ENCODE data around the gene TRIM27.
"Not testable (repeated sequence)": the region's sequence is repeated elsewhere in the genome, so short reads cannot be mapped to it uniquely, and the experiment has no call there.

TRIM27 gene

DNA sequence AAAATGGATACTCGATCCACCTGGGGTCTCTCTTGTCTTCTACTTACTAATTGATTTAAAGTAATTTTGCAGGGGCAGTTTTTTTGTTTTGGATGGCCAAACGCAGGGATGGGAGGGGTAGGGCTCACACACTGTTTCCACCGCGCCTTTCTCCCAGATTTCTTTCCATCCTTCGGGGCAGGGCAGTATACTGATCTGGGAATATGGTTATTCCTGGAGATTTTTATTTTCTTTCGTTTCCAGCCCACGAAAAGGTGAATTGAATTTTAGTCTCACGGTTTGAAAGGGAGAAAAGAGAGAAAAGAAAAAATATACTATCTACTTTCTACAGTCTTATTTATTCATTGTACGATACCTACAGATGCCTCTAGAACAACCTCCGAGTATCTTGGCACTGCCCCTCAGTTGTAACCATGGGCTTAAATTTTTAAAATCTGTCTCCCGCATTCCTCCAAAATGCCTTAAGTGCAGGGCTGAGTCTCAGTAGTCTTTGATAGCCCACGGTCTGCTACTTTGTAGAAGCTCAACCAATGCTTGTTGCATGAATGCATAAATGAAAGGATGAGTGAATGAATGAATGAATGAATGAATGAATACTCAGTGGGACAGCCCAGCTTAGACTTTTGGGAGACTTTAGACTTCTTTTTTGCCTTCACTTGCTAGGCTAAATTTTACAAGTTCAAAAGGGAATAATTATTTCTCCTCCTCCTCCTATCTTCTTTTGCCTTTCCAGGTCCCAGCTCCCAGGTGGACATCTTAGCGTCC lies 18.1 kb upstream of the TRIM27 start:
- no peak for DNase-seq

DNA sequence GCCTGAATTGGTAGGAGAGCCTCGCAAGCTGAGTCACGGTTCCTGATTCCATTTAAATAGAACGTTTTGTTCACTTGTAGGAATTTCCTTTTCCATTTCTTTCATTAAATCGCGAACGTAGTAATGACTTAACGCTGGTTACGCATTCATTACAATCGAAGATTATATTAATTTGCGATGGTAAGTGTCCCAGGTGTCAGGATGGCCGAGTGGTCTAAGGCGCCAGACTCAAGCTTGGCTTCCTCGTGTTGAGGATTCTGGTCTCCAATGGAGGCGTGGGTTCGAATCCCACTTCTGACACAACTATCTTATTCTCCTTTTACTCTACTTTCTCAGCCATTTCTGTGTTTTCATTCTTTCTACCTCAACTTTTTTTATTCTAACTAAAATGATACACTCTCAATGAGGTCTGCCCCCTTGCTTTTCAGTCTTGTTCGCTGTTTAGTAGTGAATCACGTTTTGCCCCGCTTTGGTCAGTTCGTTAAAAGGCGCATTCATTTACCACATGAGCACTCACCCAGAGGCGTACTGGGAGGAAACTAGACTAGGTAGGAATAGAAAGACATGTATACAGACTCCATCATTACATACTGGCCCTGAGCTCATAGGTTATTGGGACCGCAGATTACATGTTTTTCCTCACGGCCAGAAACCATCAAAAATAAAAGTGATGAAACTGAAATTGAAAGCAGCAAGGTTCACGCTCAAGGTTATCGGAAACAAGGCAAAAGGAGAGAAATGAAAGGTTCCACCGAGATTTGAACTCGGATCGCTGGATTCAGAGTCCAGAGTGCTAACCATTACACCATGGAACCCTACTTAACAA lies 17.3 kb upstream of the TRIM27 start:
- DNase-seq = peak; percentile 48 to 81

DNA sequence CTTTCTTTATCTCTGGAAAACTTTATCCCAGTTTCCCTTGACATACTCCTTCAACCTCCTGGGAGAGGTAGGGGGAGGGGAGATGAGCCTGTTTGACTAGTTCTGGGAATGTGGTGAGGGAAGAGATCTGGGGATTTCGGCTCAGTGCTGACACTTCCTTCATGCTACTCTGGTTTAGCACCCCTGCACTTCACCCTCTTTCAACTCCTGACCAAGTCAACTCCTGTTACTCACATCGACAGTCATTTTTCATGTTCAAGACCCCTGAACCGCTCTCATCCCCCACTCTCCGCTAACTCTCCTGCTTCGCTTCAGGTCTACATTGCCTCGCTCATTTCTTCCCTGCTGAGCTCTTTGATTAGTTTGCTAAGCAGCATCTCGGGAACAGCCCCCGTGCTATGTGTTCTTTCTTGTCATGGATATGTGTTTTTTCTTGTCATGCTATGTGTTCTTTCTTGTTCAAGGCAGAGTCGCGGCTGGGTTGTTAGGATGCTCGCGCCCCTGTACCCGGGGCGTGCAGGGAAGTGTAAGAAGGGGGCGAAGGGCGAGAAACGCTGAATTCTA lies 16.6 kb upstream of the TRIM27 start:
- DNase-seq = peak; percentile 48 to 63

DNA sequence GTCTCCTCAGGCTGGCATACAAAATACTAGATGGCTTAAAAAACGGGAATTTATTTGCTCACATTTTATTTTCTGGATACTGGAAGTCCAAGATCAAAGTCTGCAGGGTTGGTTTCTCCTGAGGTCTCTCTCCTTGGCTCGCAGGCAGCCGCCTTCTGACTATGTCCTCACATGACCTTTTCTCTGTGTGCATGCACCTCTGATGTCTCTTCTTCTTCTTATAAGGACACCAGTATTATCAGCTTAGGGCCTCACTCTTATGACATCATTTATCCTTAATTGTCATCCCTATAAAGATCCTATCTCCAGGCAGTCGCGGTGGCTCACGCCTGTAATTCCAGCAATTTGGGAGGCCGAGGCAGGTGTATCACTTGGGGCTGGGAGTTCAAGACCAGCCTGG lies 9.3 kb upstream of the TRIM27 start:
- no peak for DNase-seq

DNA sequence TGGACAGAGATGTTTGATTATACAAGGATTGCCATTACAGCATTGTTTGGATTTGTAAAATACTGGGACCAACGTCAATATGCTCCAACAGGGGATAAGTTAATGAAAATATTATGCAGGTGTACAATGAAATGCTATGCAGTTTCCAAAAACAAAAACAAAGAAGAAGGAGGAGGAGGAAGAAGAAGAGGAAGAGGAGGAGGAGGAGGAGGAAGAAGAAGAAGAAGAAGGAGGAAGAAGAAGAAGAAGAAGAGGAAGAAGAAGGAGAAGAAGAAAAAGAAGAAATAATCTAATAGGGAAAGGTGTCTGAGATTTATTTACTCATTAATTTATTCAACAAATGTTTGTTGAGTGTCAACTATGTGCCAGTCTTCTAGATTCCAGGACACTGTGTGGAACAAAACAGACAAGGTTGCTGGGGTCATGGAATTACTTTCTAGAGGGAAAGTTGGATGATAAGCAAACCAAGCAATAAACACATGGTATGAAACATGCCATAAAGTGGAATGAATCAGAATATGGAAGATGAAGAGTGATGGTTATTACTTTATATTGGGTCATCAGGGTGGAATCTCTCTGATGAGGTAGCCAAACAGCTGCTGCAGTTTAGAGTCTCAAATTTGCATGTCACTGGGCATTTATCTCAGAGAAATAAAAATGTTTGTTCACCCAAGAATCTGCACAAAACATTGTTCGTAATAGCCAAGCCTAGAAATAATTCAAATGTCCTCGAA lies 6.3 kb upstream of the TRIM27 start:
- no peak for DNase-seq

DNA sequence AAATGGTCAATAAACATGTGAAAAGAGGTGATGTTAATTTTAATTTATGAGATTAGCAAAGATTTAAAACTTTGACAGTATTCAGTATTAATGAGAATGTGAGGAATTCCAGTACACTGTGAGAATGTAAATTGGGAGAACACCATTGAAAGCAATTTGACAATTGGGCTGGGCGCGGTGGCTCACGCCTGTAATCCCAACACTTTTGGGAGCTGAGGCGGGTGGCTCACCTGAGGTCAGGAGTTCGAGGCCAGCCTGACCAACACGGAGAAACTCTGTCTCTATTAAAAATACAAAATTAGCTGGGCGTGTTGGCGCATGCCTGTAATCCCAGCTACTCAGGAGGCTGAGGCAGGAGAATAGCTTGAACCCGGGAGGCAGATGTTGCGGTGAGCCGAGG lies 5.6 kb upstream of the TRIM27 start:
- not testable (repeated sequence) for DNase-seq

DNA sequence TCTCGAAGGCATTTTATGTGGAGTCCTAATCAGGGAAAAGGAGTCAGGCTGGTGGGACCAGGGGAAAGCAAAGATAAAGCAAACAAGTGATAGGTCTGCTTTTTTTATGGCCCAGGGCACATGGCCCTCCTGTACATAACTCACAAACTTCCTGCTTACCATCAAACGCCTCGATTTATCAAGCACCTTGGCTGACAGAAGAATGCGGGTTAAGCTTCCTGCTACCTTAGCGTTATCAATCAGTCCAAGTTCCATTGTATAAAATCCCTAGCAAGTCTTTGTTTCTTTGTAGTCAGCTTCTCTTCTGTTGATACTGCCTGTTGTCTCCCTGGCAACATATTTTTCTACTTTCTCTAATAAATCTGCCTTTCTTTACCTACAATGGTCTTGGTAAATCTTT lies 4.1 kb upstream of the TRIM27 start:
- no peak for DNase-seq

DNA sequence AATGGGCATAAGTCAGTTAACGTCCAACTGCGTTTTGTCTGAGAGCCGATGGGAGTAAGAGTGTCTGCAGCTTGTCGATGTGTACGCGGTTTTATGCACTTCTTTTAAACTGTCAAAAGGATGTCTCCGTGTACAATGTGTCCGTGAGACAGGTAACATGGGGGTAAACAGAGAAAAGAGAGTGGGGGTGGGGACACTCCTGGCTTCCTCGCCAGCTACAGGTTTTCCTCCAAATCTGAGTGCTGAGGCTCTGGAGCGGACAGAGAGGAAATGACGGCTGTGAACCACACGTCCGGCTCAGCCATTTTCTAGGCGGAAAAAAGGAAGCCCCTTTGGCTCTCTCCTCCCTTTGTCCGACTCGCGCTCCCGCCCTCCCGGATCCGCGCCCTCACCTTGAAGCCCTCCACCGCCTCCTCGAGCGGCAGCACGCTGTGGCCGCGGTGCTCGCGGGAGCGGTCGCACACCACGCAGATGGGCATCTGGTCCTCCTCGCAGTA lies 916 bp downstream of the TRIM27 start:
- DNase-seq = peak; percentile 8 to 35

DNA sequence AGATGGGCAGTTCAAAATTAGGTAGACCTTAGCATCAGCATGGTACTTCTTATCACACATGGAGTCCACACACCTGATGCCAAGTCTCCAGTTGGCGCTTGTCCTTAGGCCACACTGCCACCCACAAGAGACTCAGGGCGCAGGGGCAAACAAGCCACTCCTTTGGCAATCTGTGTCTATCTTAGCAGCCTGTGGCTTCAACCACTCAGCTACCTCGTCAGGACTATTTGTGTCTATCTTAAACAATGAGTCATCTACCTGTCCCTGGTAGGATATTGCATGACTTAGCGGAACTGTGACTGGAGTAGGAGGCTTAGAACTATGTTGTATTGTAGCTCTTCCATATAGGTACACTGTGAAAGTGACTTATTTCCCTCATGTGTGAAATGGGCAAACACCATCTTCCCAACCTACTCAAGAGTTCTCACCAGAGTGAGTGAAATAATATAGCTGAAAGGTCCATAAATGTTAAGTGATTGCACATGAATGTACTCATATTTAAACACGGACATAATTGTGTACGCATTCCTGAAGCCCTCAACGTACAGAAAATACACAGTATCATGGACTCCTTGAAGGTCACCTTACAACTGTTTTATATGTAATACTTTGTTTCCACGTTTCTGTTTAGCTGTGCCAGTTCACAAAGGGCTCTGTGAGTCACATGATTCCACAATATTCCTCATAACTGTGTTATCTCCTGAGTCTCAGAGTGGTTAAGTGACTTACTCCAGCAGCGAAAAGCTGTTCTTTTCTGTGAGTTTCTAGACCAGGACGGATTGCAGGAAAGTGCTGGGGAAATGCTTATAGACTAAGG lies 1.6 kb downstream of the TRIM27 start:
- no peak for DNase-seq

DNA sequence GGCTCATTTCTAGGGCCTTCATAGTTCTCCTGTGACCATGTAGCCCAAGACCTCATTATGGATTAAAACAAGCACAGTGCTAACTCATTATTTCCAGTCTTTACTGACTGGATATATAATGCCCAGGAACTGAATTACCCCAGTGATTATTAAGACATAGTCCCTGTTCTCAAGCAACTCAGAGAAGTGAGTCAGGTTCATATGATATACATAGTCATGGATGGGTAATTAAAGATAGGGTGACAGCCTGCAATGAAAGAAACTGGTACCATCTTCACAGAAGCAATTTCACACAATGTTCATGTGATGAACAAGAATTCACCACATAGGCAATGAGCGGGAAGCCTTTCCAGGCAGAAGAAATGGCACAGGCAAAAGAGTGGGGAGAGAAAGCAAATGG lies 3.5 kb downstream of the TRIM27 start:
- no peak for DNase-seq

DNA sequence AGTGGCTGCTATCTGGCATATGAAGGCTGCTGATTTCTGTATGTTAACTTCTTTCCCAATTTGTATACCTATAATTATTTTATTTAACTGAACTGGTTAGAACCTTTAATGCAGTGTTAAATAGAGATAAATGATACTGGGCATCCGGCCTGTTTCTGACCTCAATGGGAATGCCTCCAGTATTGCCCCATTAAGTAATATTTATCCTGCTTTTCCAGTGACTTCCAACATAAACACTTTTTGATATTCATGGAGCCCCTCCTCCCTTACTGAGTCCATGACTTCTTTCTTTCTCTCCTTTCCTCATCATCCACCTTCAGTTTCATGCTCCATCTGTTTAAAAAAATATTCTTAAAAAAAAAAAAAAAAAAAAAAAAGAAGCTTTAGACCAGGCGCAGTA lies 8.8 kb downstream of the TRIM27 start:
- DNase-seq = no peak

DNA sequence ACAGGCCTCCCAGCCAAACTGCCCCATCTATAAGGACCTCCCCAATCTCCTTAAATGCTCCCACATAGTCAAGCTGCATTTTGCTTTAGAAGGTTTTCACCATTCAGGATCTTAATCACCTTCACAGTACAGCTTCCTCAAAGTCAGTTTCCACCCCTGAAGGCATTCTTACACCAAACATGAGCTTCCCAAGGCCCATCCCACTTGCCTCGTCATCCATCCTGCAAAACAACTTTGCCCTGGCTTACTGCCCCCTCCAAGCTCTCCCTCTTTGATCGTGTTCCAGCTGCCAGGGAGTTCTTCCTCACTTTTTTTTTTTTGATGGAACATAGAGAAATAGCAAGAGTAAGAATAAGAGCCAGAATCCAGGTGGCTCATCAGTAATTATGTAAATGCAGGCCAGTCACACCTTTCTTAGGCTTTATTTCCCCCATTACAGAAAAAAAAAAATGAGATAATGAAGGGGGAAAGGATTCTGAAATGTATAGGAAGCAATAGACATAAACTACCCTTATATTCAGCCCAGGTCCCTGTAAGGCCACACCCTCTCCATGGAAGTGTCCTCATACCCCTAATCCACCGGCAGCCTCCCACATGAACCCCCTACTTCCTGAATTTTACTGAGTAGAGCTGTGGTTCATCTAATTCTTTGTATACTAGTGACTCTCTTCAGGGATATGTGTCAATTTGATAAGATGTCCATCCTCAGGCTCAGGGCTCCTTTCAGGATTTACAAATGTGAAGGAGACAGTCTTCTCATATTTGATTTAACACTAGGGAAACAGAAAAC lies 12.7 kb downstream of the TRIM27 start:
- no peak for DNase-seq

DNA sequence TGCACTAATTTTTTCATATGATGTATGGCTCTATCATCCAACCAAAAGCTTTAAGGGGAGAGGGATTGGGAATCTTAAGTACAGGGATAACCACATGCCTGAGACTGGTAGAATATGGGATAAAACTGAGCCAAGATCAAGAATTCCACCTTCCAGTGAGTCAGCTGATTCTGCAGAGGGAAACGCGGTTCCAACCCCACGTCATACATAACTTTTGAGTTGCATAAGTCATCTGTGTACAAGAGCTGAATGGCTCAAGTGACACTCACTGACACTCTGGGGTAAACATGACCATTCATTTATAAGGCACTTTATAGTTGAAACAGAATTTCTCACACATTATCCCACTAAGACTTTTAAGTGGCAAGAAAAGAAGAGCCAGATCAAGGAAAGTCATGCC lies 16.4 kb downstream of the TRIM27 start:
- no peak for DNase-seq

DNA sequence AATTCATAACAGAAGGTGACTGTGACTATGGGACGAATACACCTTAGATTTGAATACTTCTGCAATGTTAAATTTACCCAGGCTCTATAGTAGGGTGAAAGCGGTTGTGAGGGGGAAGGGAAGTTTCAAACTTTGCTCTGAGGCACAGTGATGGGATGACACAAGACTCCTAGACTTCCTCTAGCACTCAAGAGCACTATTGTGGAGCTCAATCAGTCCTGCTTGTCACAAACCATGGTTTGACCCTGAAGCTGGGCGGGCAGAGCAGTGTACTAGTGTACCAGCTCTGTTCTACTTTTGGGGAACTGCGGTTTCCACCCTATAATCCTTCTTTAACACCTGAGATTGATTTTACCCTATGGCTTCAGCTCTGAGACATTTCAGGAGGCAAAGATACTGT lies 17.1 kb downstream of the TRIM27 start:
- DNase-seq = no peak

DNA sequence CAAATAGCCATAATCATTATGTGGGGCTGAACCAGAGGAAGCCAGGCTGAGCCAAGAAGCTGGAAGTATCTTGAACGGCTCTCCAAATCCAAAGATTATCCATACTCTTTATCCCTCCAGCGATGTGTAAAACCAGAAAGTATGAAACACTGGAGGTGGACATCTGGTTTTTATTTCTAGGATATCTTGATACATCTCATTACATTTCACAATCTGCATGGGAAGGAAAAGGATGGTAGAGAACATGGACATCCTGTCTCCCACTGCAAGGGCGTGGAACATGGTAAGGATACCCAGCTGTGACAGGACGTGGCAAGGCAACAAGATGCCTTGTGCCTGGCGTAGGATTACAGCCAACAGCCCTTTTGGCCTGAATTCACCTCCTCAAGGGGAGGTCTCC lies 20.1 kb downstream of the TRIM27 start:
- DNase-seq = no peak

DNA sequence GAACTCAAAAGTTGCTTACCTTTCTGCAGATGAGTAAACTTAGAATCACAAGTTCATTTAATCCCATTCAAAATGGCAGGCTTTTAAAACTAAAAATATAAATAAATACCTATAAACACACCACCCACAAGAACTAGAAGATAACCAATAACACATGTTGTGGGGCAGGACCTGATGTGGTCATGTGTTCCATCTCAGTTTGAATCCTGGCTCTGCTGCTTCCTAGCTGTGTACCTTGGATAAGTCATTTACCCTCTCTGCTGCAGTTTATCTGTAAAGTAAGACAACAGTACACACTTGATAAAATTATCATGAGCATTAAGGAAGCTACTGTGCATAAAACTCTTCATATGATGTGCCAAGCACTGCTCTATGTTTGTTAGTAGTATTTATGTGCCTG lies 22.0 kb downstream of the TRIM27 start:
- DNase-seq = no peak

DNA sequence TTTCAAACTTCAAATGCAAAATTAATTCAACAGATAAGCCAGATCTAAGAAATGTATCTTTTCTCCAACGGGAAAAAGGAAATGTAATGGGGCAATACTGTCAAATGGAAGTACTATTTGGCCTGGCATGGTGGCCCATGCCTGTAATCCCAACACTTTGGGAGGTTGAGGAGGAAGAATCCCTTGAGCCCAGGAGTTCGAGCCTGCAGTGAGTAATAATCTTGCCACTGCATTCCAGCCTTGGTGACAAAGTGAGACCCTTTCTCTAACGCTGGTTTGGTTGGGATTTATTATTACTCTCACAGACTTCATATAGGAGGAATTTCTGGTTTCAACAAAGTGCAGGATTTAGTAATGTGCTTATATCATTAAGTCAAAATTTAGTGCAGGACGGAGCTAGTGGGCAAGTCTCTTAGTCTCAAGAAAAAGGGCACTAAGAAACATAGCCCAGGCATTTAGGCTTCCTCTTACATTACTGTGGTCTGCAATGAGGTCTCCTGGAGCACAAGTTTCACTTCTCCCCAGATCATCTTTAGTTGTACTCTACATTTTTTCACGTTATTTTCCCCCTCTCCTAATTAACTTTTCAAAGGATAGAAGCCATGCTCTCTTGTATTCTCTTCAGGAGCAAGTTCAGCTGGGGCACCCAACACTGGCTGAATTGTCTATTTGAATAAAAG lies 23.1 kb downstream of the TRIM27 start:
- DNase-seq = no peak

DNA sequence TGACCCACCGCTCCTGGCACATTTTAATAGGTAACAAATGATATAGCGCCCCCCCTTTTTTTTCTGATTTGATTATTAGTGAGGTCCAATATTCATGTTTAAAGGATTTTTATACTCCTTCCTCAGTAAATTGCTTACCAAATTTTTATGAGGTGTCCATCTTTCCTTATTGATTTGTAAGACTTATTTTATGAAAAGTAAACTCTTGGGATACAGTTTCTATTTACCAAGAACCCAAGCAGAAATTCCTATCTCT lies 25.1 kb downstream of the TRIM27 start:
- DNase-seq = no peak

DNA sequence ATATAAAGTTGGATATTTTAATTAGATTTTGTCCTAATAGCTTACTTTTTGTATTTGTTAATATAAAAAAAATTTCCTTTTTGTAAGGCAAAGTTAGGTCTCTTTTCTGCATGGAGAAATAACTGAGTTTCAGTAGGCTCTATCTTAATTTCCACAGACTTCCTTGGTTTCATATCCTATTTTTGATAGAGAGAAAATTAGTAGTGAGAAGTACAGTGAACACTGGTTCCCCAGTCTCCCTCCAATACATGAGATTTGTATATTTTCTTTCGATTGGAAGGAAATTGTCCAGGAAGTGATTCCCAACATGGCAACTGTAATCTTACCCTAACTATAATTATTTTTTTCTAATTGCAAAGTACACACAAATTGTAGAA lies 26.4 kb downstream of the TRIM27 start:
- no peak for DNase-seq

DNA sequence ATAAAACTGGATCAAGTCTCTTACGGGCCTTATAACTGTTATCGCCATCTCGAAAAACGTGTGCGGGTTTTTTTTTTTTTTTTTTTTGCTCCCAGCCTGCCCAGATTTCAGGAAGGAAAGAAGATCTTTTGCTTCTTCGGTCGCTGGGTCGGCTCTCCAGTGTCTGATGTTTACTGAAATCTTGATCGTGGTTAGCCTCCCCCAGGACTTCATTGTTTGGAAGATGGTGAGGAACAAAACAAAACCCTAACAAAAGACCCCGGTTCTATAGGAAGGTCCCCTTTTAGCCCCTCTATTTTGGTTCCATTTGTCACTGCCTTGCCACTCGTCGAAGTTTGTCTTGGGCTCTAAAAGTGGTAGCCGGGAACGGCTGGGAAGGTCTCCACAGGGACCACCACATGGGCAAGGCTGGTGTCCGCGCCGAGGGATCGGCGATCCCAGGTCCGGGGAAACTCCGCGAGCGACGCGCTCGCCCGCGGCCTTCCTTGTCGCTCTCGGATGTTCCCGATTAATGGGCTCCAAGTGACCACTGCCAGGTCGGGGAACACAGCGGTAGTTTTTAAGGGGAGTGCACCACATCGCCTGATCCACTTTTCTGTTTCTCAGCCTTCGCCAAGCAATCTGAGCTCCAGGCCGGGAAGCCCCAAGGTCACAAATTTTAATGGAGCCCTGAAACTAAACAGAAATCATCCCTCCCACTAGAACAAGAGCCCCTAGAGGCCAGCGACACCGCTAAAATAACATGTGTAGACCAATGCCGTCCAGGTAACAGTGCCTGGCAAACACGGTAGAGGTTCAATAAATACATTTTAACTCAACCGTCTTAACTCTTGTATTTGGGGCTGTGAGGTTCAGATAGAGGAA lies 27.0 kb downstream of the TRIM27 start:
- DNase-seq = peak; percentile 47 to 48
